Mammary epithelial cell (primary cell): ENCODE measurements around the gene ABHD11.

Source experiments
- EZH2 ChIP-seq: IDR thresholded peaks from 2 replicates; pipeline ENCODE4 v1.6.1; 2012; ENCODE audit warnings: low read length, inconsistent platforms, borderline replicate concordance
- TF ChIP-seq, protein P1 (sequence below), 2 donors: IDR thresholded peaks in 1 of 2; conservative IDR thresholded peaks in 1 of 2; 2 replicates each; pipeline ENCODE4 v1.5.1; 2011 to 2012; ENCODE audit warnings: inconsistent platforms in 2 of 2, low read length in 2 of 2, mild to moderate bottlenecking in 2 of 2, control low read depth in 1 of 2, low read depth in 1 of 2; ENCODE audit not compliant: insufficient read depth in 1 of 2; ENCODE audit errors: extremely low read depth in 1 of 2

DNA sequence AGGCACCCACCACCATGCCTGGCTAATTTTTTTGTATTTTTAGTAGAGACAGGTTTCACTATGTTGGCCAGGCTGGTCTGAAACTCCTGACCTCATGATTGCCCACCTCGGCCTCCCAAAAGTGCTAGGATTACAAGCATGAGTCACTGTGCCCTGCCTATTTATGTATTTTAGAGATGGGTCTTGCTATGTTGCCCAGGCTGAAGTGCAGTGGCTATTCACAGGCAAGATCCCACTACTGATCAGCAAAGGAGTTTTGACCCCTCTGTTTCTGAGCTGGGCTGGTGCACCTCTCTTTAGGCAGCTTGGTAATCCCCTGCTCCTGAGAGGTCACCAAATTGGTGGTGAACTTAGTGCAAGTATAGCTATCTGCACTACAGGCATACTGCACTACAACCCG is 6.2 kb downstream of the ABHD11 start:
- TF ChIP-seq, protein P1, sequence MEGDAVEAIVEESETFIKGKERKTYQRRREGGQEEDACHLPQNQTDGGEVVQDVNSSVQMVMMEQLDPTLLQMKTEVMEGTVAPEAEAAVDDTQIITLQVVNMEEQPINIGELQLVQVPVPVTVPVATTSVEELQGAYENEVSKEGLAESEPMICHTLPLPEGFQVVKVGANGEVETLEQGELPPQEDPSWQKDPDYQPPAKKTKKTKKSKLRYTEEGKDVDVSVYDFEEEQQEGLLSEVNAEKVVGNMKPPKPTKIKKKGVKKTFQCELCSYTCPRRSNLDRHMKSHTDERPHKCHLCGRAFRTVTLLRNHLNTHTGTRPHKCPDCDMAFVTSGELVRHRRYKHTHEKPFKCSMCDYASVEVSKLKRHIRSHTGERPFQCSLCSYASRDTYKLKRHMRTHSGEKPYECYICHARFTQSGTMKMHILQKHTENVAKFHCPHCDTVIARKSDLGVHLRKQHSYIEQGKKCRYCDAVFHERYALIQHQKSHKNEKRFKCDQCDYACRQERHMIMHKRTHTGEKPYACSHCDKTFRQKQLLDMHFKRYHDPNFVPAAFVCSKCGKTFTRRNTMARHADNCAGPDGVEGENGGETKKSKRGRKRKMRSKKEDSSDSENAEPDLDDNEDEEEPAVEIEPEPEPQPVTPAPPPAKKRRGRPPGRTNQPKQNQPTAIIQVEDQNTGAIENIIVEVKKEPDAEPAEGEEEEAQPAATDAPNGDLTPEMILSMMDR (conservative IDR thresholded peaks at IDR 0.05 in 1 of 2, IDR thresholded peaks at IDR 0.05 in 1 of 2; ENCODE audit: extremely low read depth in 1 of 2, insufficient read depth in 1 of 2, low read depth in 1 of 2, low read length in 2 of 2), result no peak
- no peak for TF ChIP-seq EZH2
